Tibial nerve (tissue), 4 donors: ENCODE data around the gene CFTR.

ENCODE experiments used
- EP300 ChIP-seq, 2 donors: sonication (generic); formaldehyde crosslinking; IDR thresholded peaks; one replicate each; pipeline ENCODE4 v1.6.1; 2017; ENCODE audit warnings: antibody characterized with exemption in 2 of 2, mild to moderate bottlenecking in 1 of 2
- TF ChIP-seq, protein P1 (sequence below), 5 experiments: fragments of 200-600 bp in 3 of 5; fragments of 450-650 bp in 2 of 5; sonication (generic) in 3 of 5; IDR thresholded peaks; one replicate each; pipeline ENCODE4 v1.5.1; 2016 to 2019; ENCODE audit warnings: antibody characterized with exemption in 5 of 5, mild to moderate bottlenecking in 3 of 5, moderate library complexity in 2 of 5

DNA sequence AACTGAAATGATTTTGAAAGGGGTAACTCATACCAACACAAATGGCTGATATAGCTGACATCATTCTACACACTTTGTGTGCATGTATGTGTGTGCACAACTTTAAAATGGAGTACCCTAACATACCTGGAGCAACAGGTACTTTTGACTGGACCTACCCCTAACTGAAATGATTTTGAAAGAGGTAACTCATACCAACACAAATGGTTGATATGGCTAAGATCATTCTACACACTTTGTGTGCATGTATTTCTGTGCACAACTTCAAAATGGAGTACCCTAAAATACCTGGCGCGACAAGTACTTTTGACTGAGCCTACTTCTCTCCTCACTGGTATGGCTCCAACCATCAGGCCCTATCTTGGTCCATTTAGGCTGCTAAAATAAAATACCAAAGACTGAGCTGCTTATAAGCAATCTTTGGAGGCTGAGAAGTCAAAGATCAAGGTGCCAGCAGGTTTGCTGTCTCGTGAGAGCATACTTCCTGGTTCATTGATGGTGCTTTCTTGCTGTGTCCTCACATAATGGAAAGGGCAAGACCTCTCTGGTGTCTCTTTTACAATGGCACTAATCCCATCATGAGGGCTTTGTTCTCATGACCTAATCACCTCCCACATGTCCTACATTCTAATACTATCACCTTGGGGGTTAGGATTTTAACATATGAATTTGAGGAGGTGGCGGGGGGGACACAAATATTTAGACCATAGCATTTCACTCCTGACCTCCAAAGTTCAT, 173.3 kb downstream of the CFTR start:
- TF ChIP-seq EP300 (IDR thresholded peaks at IDR 0.05) = no peak
- TF ChIP-seq, protein P1, sequence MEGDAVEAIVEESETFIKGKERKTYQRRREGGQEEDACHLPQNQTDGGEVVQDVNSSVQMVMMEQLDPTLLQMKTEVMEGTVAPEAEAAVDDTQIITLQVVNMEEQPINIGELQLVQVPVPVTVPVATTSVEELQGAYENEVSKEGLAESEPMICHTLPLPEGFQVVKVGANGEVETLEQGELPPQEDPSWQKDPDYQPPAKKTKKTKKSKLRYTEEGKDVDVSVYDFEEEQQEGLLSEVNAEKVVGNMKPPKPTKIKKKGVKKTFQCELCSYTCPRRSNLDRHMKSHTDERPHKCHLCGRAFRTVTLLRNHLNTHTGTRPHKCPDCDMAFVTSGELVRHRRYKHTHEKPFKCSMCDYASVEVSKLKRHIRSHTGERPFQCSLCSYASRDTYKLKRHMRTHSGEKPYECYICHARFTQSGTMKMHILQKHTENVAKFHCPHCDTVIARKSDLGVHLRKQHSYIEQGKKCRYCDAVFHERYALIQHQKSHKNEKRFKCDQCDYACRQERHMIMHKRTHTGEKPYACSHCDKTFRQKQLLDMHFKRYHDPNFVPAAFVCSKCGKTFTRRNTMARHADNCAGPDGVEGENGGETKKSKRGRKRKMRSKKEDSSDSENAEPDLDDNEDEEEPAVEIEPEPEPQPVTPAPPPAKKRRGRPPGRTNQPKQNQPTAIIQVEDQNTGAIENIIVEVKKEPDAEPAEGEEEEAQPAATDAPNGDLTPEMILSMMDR (IDR thresholded peaks at IDR 0.05) = no peak
